GM12878 (cell line): ENCODE measurements around the gene C4orf36. TPM values are rescaled to one million over a fixed set of nuclear protein-coding genes. Genes with fewer than 3 reads are reported as not detected.

Source experiments
- ATAC-seq: fragments of 200-7000 bp; cut with Tn5 transposase; 3 replicates; pipeline ENCODE4 v1.9.1; 2020; ENCODE audit warnings: mild to moderate bottlenecking, moderate library complexity
- BruUV-seq: library from RNA; stranded (reverse); fragments of 400-500 nt; replicated peaks from 2 replicates; lab custom pipeline; 2021; lab: Mats Ljungman, UMichigan
- CTCF ChIA-PET: fragments of 300-600 bp; sonication (Branson Sonifier 250); formaldehyde crosslinking; extraction: SDS; loops from one replicate; lab custom pipeline; 2021; ENCODE audit warnings: inconsistent platforms; lab: Yijun Ruan, JAX
- POLR2A ChIA-PET: fragments of 350-600 bp; formaldehyde crosslinking; extraction: SDS; loops from one replicate; lab custom pipeline; 2021; ENCODE audit warnings: inconsistent platforms; lab: Charles Lee
- RAD21 ChIA-PET: fragments of 300-600 bp; sonication (Branson Sonifier 250); formaldehyde crosslinking; loops from one replicate; lab custom pipeline; 2023; ENCODE audit warnings: antibody characterized with exemption; ENCODE audit not compliant: unreplicated experiment; lab: Charles Lee
- SMC1A ChIA-PET: fragments of 300-600 bp; sonication (Branson Sonifier 250); formaldehyde crosslinking; loops from one replicate; lab custom pipeline; 2023; ENCODE audit not compliant: unreplicated experiment, uncharacterized antibody; lab: Charles Lee
- DNase-seq: peaks from one replicate; pipeline ENCODE4 v3.0.0-alpha.2; 2011; ENCODE audit warnings: low read depth, low spot score
- FAIRE-seq: peaks from 3 replicates; lab custom pipeline; 2011; peaks lifted over from hg19 to GRCh38; lab: Jason Lieb, UNC
- H2AFZ ChIP-seq: 2 replicates; pipeline ENCODE4 v1.6.0; 2011; ENCODE audit warnings: low read depth, low read length, control low read depth; ENCODE audit not compliant: control insufficient read depth
- H3K27ac ChIP-seq: 2 replicates; pipeline ENCODE4 v1.5.1; 2011; ENCODE audit warnings: control low read depth; ENCODE audit not compliant: control insufficient read depth, insufficient read depth
- H3K27me3 ChIP-seq, 2 experiments: replicated peaks in 1 of 2; 2 replicates each; pipeline versions ENCODE4 v1.6.0 to v1.6.1; 2011; ENCODE audit warnings: low read length in 1 of 2; ENCODE audit not compliant: control insufficient read depth in 2 of 2, insufficient read depth in 2 of 2
- H3K36me3 ChIP-seq, 2 experiments: 2 replicates each; pipeline ENCODE4 v1.5.1; 2011; ENCODE audit warnings: low read length in 1 of 2; ENCODE audit not compliant: control insufficient read depth in 2 of 2, insufficient read depth in 2 of 2
- H3K4me1 ChIP-seq: 2 replicates; pipeline ENCODE4 v1.6.1; 2011; ENCODE audit warnings: mild to moderate bottlenecking, low read length, moderate library complexity, mixed read lengths; ENCODE audit not compliant: control insufficient read depth, insufficient read depth
- H3K4me2 ChIP-seq: 2 replicates; pipeline ENCODE4 v1.6.0; 2011; ENCODE audit warnings: control low read depth; ENCODE audit not compliant: control insufficient read depth, insufficient read depth
- H3K4me3 ChIP-seq: fragments of 200-600 bp; sonication (generic); 2 replicates; pipeline ENCODE4 v1.5.1; 2016
- H3K79me2 ChIP-seq: 2 replicates; pipeline ENCODE4 v1.6.0; 2011; ENCODE audit warnings: low read length; ENCODE audit not compliant: control insufficient read depth, insufficient read depth
- H3K9ac ChIP-seq: 2 replicates; pipeline ENCODE4 v1.8.0; 2011; ENCODE audit warnings: low read length, control low read depth, mixed read lengths; ENCODE audit not compliant: control insufficient read depth, insufficient read depth
- H3K9me3 ChIP-seq: replicated peaks from 3 replicates; pipeline ENCODE4 v1.5.1; 2011; ENCODE audit warnings: mild to moderate bottlenecking, low read length; ENCODE audit not compliant: control insufficient read depth, insufficient read depth
- H4K20me1 ChIP-seq: 2 replicates; pipeline ENCODE4 v1.6.0; 2011; ENCODE audit not compliant: control insufficient read depth, insufficient read depth
- ATF2 ChIP-seq: IDR thresholded peaks from 2 replicates; pipeline ENCODE4 v1.6.1; 2012; ENCODE audit warnings: low read length, inconsistent platforms
- BHLHE40 ChIP-seq, 2 experiments: fragments of 450-650 bp in 1 of 2; IDR thresholded peaks; 2 replicates each; pipeline ENCODE4 v1.6.1; 2011 to 2017; ENCODE audit warnings: low read depth in 2 of 2, borderline replicate concordance in 1 of 2, improper control_type of control experiment in 1 of 2, low read length in 1 of 2, mild to moderate bottlenecking in 1 of 2
- EED ChIP-seq: sonication (generic); IDR thresholded peaks from 2 replicates; pipeline ENCODE4 v1.6.1; 2016; ENCODE audit warnings: antibody characterized with exemption, low read depth
- EZH2 ChIP-seq: IDR thresholded peaks from 2 replicates; pipeline ENCODE4 v1.6.1; 2012; ENCODE audit warnings: low read depth, mild to moderate bottlenecking, control low read depth, inconsistent platforms, low read length, borderline replicate concordance; ENCODE audit not compliant: control insufficient read depth
- FOXM1 ChIP-seq: IDR thresholded peaks from 2 replicates; pipeline ENCODE4 v1.6.1; 2012; ENCODE audit warnings: low read depth, mild to moderate bottlenecking, inconsistent platforms, low read length, moderate library complexity
- IKZF1 ChIP-seq: fragments of 450-650 bp; conservative IDR thresholded peaks from 2 replicates; pipeline ENCODE4 v1.6.1; 2017; ENCODE audit warnings: antibody characterized with exemption, mild to moderate bottlenecking
- IKZF2 ChIP-seq, 2 experiments: fragments of 450-650 bp; IDR thresholded peaks; 2 replicates each; pipeline ENCODE4 v1.6.1; 2017; ENCODE audit warnings: mild to moderate bottlenecking in 2 of 2, moderate library complexity in 2 of 2
- NBN ChIP-seq: fragments of 450-650 bp; IDR thresholded peaks from 2 replicates; pipeline ENCODE4 v1.6.1; 2016
- RB1 ChIP-seq: fragments of 450-650 bp; formaldehyde crosslinking; IDR thresholded peaks from 2 replicates; pipeline ENCODE4 v1.6.1; 2017; ENCODE audit warnings: mild to moderate bottlenecking, borderline replicate concordance
- RBBP5 ChIP-seq: fragments of 200-600 bp; sonication (generic); conservative IDR thresholded peaks from 2 replicates; pipeline ENCODE4 v1.6.1; 2016
- RELB ChIP-seq: fragments of 450-650 bp; IDR thresholded peaks from 2 replicates; pipeline ENCODE4 v1.6.1; 2017; ENCODE audit warnings: low read depth, mild to moderate bottlenecking, moderate library complexity
- RFX5 ChIP-seq: IDR thresholded peaks from 2 replicates; pipeline ENCODE4 v1.6.1; 2011; ENCODE audit warnings: low read depth, low read length, improper control_type of control experiment
- RUNX3 ChIP-seq: IDR thresholded peaks from 2 replicates; pipeline ENCODE4 v1.6.1; 2012; ENCODE audit warnings: low read length, inconsistent platforms
- TAF1 ChIP-seq: IDR thresholded peaks from 2 replicates; pipeline ENCODE4 v1.6.1; 2011; ENCODE audit warnings: mild to moderate bottlenecking, low read depth, low read length, borderline replicate concordance
- WGBS: methylation state at CpG from one replicate; pipeline ENCODE4 v1.1.6; 2016; ENCODE audit warnings: low lambda C conversion rate; ENCODE audit not compliant: insufficient replicate concordance, insufficient coverage; ENCODE audit errors: missing lambda C conversion rate; 5-methylcytosine and 5-hydroxymethylcytosine counted together
- in situ Hi-C: fragments of 300-500 bp; cut with MboI; formaldehyde crosslinking; loops from 9 replicates; pipeline ENCODE4 v1.14.3; 2018; ENCODE audit warnings: mixed read lengths
- intact Hi-C: fragments of 100-400 bp; cut with micrococcal nuclease; formaldehyde crosslinking; loops from one replicate; pipeline ENCODE4 v1.14.2; 2022; ENCODE audit not compliant: unreplicated experiment
- polyA plus RNA-seq, 11 experiments: library from polyadenylated mRNA; depleted of rRNA in 4 of 11; unstranded in 6 of 11; stranded (reverse) in 5 of 11; fragments of >200 nt; fragmentation: Nextera tagmentation in 4 of 11; fragmentation: Illumina TruSeq in 1 of 11; extraction: Ambion mirVana in 4 of 11; extraction: Trizol in 1 of 11; gene quantifications; 1 replicate in 1 of 11; 2 replicates in 10 of 11; pipeline versions ENCODE4 v1.2.1 to v1.2.3, GENCODE V29; 2011 to 2016; ENCODE audit warnings: inconsistent platforms in 2 of 11, missing spikeins in 2 of 11, low read depth in 1 of 11
- total RNA-seq, 4 experiments: library from RNA; depleted of rRNA in 3 of 4; stranded (reverse); fragments of >200 nt in 3 of 4; fragmentation: Illumina TruSeq in 1 of 4; extraction: Trizol in 1 of 4; gene quantifications; 2 replicates each; pipeline versions ENCODE4 v1.2.1 to v1.2.3, GENCODE V29; 2013 to 2021

Gene C4orf36
- total and polyA plus RNA-seq, 10 of the 15 experiments (the other 5 are each of a cell fraction or from before 2014, with no cell fraction given) = 0.35 to 2.7 (median 1.3) TPM; not detected in 2

GRCh38 chr4:86918539-86919072, 26.4 kb upstream of the C4orf36 start:
- no peak overlapping the region for H3K9ac ChIP-seq
- no peak overlapping the region; the same call in 1 of the 2 replicates for H2AFZ ChIP-seq
- SMC1A ChIA-PET = interaction anchor here (7.0 kb wide), 1 partner anchor 173 kb away, joined by 267 read pairs; no protein-coding TSS in a partner anchor
- CTCF ChIA-PET = interaction anchor here (0.7 to 7.2 kb wide), 7 partner anchors 9 to 420 kb away, joined by 3 to 293 read pairs (median 4); partner anchors contain the start of gene AFF1
- H3K4me2 ChIP-seq = no peak overlapping the region
- RAD21 ChIA-PET = interaction anchor here (6.3 kb wide), 1 partner anchor 173 kb away, joined by 183 read pairs; no protein-coding TSS in a partner anchor
- BruUV-seq = no TSS peak
- in situ Hi-C loops = no loop called here
- no peak overlapping the region for H3K27ac ChIP-seq
- peaks cover 3% of the 10 kb centered on the region; the same call in 1 of the 2 replicates for H3K4me1 ChIP-seq
- no peaks in the 10 kb centered on the region for H3K27me3 ChIP-seq
- FAIRE-seq (no peak), ATAC-seq (peak; percentile 53), DNase-seq (no peak)
- TF ChIP-seq RBBP5 = no peak
- peak; percentile 68 for TF ChIP-seq RUNX3
- TF ChIP-seq NBN = no peak
- TF ChIP-seq ATF2 = no peak
- no peak for TF ChIP-seq FOXM1
- TF ChIP-seq RELB = no peak
- no peak for TF ChIP-seq RB1
- TF ChIP-seq EED = 0 out of 2 replicates have a peak, but pooled peaks have one; percentile 38
- peak; percentile 65 for TF ChIP-seq IKZF1
- peak in 1 of 2 experiments; percentile 47; a peak in 1 of 4 replicates for TF ChIP-seq BHLHE40 (IDR thresholded peaks at IDR 0.05; ENCODE audit: borderline replicate concordance in 1 of 2, low read depth in 2 of 2, low read length in 1 of 2)
- peak; percentile 54 to 63; a peak in 3 of 4 replicates for TF ChIP-seq IKZF2 (IDR thresholded peaks at IDR 0.05)
- no peak for TF ChIP-seq EZH2
- TF ChIP-seq TAF1 = no peak
- TF ChIP-seq RFX5 = 0 out of 2 replicates have a peak, but pooled peaks have one; percentile 24
- POLR2A ChIA-PET = interaction anchor here (1.3 kb wide), 1 partner anchor 202 kb away, joined by 4 read pairs; no protein-coding TSS in a partner anchor
- no peaks in the 10 kb centered on the region for H3K9me3 ChIP-seq
- no peak overlapping the region for H3K4me3 ChIP-seq
- no peaks in the 10 kb centered on the region for H4K20me1 ChIP-seq
- H3K79me2 ChIP-seq = peaks cover 3% of the 10 kb centered on the region
- no peaks in the 10 kb centered on the region; a peak in 1 of 4 replicates for H3K36me3 ChIP-seq
- intact Hi-C loops = no loop called here
- WGBS = 55% methylated on average over 3 of the region's 3 CpGs
